Peyer's patch (tissue), 4 donors: ENCODE data around the gene AFMID.

Source experiments
- CTCF ChIP-seq, 6 experiments: fragments of 450-650 bp in 4 of 6; fragments of 200-600 bp in 2 of 6; sonication (generic) in 1 of 6; IDR thresholded peaks; one replicate each; pipeline ENCODE4 v1.5.1; 2017 to 2019; ENCODE audit warnings: antibody characterized with exemption in 6 of 6, mild to moderate bottlenecking in 3 of 6, moderate library complexity in 1 of 6
- POLR2A ChIP-seq, 2 donors: fragments of 450-650 bp; IDR thresholded peaks; one replicate each; pipeline ENCODE4 v1.5.1; 2017; ENCODE audit warnings: antibody characterized with exemption in 2 of 2, mild to moderate bottlenecking in 2 of 2, moderate library complexity in 2 of 2

GRCh38 chr17:78226759-78227454 lies 39.7 kb downstream of the AFMID start:
- no peak for TF ChIP-seq POLR2A (IDR thresholded peaks at IDR 0.05)
- TF ChIP-seq CTCF (IDR thresholded peaks at IDR 0.05) = no peak
